Lower leg skin (tissue), 4 donors: ENCODE results near the gene PLK5. TPM values are rescaled to one million over a fixed set of nuclear protein-coding genes. Genes with fewer than 3 reads are reported as not detected.
"Not testable (repeated sequence)": the region's sequence is repeated elsewhere in the genome, so short reads cannot be mapped to it uniquely, and the experiment has no call there.

Source experiments
- DNase-seq, 2 donors: peaks; one replicate each; pipeline ENCODE4 v3.0.0-alpha.2; 2019; ENCODE audit warnings: low spot score in 2 of 2
- H3K4me3 ChIP-seq: fragments of 200-600 bp; sonication (generic); 2 replicates; pipeline ENCODE4 v1.5.1; 2017; ENCODE audit warnings: mild to moderate bottlenecking, low read depth; ENCODE audit not compliant: poor library complexity, severe bottlenecking
- POLR2A ChIP-seq, 2 donors: fragments of 450-650 bp; IDR thresholded peaks; one replicate each; pipeline ENCODE4 v1.6.1; 2016 to 2017; ENCODE audit warnings: antibody characterized with exemption in 2 of 2, mild to moderate bottlenecking in 1 of 2, moderate library complexity in 1 of 2
- WGBS, 2 donors: methylation state at CpG; one replicate each; pipeline ENCODE4 v1.1.5; 2018; 5-methylcytosine and 5-hydroxymethylcytosine counted together
- intact Hi-C: fragments of 100-400 bp; cut with DNase I; formaldehyde crosslinking; loops from one replicate; pipeline ENCODE4 v1.15.0; 2023; ENCODE audit warnings: low total_unique reads
- total RNA-seq, 4 donors: library from RNA; depleted of rRNA; stranded (reverse); fragments of >200 nt; gene quantifications; one replicate each; pipeline ENCODE4 v1.1.0, GENCODE V29; 2016
- TF ChIP-seq, protein P1 (sequence below), 3 donors: fragments of 450-650 bp; IDR thresholded peaks; one replicate each; pipeline ENCODE4 v1.5.1; 2016; ENCODE audit warnings: antibody characterized with exemption in 3 of 3, mild to moderate bottlenecking in 3 of 3, moderate library complexity in 2 of 3

Gene PLK5
- total RNA-seq, 4 donors from 2014 or later, result 0.23 to 0.84 TPM; not detected in 2

DNA sequence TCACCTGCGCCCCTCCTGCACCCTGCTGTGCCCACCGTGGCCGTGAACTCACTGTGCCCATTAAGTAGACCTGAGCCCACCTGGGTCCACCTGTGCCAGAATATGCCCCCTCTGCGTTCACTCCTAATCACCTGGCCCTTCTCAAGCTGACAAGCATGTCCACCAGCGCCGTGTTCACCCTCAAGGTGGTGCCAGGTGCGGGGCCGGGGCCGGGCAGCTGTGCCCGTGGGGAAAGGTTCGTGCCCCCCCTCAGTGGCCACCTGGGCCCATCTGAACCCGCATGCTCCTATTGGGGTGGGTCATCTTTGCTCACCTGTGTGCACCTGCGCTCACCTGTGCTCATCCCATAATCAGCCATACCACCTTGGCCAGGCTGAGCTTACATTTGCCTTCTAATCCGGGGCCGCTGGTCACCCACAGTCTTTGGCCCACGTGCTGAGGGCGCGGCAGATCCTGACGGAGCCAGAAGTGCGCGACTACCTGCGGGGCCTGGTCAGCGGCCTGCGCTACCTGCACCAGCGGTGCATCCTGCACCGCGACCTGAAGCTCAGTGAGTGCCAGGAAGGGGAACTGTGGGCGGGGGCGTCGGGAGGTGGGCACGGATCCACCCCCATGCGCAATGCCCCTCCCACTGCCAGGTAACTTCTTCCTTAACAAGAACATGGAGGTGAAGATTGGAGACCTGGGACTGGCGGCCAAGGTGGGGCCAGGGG, 2.3 kb downstream of the PLK5 start:
- no peak overlapping the region for H3K4me3 ChIP-seq
- TF ChIP-seq POLR2A (IDR thresholded peaks at IDR 0.05), result no peak
- TF ChIP-seq, protein P1, sequence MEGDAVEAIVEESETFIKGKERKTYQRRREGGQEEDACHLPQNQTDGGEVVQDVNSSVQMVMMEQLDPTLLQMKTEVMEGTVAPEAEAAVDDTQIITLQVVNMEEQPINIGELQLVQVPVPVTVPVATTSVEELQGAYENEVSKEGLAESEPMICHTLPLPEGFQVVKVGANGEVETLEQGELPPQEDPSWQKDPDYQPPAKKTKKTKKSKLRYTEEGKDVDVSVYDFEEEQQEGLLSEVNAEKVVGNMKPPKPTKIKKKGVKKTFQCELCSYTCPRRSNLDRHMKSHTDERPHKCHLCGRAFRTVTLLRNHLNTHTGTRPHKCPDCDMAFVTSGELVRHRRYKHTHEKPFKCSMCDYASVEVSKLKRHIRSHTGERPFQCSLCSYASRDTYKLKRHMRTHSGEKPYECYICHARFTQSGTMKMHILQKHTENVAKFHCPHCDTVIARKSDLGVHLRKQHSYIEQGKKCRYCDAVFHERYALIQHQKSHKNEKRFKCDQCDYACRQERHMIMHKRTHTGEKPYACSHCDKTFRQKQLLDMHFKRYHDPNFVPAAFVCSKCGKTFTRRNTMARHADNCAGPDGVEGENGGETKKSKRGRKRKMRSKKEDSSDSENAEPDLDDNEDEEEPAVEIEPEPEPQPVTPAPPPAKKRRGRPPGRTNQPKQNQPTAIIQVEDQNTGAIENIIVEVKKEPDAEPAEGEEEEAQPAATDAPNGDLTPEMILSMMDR (IDR thresholded peaks at IDR 0.05), result no peak
- DNase-seq, result no peak
- intact Hi-C loops, result no loop called here
- WGBS, 2 donors, result 74 to 79% methylated on average over 30 to 33 of the region's 33 CpGs

DNA sequence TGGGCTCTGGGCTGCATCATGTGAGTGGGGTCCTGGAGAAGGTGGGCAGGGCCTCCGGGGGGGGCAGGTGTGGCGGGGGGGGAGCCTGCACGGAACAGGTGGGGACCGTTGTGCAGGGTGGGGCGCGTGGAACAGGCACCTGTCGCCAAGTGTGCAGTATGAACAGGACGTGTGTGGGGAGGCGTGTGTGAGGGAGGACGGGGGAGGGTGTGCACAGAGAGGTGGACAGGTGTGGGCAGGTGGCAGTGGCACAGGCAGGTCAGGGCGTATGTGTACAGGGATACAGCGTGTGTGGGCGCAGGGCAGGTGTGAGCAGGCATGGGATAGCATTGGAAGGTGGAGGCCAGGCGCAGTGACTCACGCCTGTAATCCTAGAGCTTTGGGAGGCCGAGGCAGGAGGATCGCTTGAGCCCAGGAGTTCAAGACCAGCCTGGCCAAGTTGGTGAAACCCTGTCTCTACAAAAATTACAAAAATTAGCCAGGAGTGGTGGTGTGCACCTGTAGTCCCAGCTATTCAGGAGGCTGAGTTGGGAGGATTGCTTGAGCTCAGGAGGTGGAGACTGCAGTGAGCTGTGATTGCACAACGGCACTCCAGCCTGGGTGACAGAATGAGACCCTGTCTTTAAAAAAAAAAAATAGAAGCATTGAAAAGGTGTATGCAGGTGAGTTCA, 3.2 kb downstream of the PLK5 start:
- no peak for DNase-seq
- TF ChIP-seq POLR2A (IDR thresholded peaks at IDR 0.05), result no peak
- intact Hi-C loops, result no loop called here
- WGBS, 2 donors, result 47 to 64% methylated on average over 14 to 18 of the region's 18 CpGs
- no peak overlapping the region for H3K4me3 ChIP-seq

DNA sequence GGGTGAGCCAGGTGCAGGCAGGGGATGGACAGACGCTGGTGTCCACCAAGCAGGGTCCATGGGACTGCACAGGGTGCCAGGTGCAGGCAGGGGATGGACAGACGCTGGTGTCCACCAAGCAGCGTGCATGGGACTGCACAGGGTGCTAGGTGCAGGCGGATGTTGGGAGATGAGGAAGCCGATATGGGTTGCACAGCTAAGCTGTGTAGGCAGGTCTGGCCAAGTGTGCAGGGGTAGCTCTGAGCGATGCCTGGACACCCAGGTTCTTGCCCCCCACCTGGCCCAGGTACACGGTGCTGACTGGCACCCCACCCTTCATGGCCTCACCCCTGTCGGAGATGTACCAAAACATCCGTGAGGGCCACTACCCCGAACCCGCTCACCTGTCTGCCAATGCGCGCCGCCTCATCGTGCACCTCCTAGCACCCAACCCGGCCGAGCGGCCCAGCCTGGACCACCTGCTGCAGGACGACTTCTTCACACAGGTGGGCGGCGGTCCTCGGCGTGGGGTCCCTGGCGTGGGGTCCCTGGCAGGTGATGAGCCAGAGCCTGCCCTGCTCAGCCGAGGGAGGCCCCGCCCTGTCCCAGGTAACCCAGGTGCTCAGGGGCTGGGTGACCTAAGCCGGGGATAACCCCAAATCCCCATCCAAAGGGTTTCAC, 3.9 kb downstream of the PLK5 start:
- TF ChIP-seq, protein P1 (IDR thresholded peaks at IDR 0.05), result no peak
- no peak for TF ChIP-seq POLR2A (IDR thresholded peaks at IDR 0.05)
- no peak for DNase-seq
- WGBS, 2 donors, result 64 to 70% methylated on average over 14 to 15 of the region's 27 CpGs
- no peak overlapping the region for H3K4me3 ChIP-seq
- intact Hi-C loops, result no loop called here

DNA sequence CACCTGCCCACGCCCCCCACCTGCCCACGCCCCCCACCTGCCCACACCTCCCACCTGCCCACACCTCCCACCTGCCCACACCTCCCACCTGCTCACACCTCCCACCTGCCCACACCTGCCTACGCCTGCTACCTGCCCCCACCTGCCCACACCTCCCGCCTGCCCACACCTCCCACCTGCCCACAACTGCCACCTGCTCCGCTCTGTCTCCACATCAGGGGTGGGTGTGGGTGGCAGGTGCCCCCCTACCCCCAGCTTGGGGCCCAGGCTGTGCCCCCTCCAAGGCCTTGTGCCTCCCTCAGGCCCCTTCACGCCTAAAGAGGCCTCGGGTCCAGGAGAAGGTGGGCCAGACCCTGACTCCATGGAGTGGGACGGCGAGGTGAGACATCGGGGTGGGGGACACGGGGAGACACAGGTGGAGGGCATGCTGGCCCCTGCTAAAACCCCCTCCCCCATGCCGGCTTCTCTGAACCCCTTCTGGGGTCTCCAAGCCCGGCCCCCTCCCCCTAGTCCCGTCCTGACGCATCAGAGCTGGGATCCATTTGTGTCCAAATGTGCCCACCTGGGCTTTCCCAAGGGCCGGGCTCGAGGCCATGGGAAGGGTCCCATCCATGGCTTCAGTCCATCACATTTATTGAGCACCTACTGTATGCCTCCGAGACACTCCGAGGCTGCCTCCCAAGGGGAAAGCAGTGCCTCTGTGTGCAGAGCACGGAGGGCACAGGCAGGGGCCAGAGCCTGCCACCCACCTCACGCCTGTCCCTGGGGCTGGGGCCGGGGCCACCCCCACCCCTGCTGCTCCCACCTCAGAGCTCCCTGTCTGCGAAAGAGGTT, 4.9 kb downstream of the PLK5 start:
- 73 to 78% methylated on average over 10 to 20 of the region's 23 CpGs for WGBS, 2 donors
- no peak overlapping the region for H3K4me3 ChIP-seq

DNA sequence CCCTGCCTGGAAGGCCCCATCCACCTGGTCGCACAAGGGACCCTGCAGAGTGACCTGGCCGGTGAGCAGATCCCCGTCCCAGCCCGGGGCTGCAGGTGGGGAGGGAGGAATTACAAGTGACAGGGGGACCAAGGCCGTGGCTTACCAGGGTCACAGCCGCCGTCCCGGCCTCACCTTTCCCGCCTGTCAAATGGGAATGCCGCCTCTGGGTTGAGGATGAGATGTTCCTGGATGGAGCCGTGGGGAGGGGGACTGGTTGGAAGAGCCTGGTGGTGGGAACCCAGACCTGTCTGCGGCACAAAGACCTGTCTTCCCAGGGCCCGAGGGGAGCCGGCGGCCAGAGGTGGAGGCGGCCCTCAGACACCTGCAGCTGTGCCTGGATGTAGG, 5.5 kb downstream of the PLK5 start:
- 79 to 85% methylated on average over 12 to 16 of the region's 16 CpGs for WGBS, 2 donors
- no peak for DNase-seq
- H3K4me3 ChIP-seq, result no peak overlapping the region
- no peak for TF ChIP-seq POLR2A (IDR thresholded peaks at IDR 0.05)
- TF ChIP-seq, protein P1 (IDR thresholded peaks at IDR 0.05), result no peak
- intact Hi-C loops, result no loop called here

More for the DNA sequence above, 4.9 kb downstream of the PLK5 start:
- TF ChIP-seq POLR2A (IDR thresholded peaks at IDR 0.05), result no peak
- intact Hi-C loops, result no loop called here
- no peak for DNase-seq

DNA sequence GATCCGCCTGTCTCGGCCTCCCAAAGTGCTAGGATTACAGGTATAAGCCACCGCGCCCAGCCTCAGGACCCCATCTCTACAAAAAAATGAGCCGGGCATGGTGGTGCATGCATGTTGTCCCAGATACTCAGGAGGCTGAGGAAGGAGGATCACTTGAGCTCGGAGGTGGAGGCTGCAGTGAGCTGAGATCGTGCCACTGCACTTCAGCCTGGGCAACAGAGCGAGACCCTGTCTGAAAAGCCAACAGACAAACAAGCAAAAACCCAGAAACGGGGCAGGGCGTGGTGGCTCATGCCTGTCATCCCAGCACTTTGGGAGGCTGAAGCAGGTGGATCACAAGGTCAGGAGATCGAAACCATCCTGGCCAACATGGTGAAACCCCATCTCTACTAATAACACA, 7.0 kb downstream of the PLK5 start:
- H3K4me3 ChIP-seq, DNase-seq, intact Hi-C loops: not testable (repeated sequence)
- WGBS, 2 donors, result 91 to 92% methylated on average over 11 of the region's 11 CpGs

DNA sequence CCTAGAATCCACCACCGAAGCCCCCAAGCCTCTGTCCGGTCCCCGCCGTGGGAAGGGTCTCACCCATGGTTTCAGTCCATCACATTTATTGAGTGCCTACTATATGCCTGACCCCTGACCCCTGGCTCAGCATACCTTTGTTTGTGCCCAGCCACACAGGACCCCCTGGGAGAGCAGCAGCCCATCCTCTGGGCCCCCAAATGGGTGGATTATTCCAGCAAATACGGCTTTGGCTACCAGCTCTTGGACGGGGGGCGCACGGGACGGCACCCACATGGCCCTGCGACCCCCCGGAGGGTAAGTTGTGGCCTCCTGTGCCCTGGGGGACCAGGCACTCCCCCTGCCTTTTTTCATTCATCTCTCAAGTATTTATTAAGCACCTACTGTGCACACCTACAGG, 7.7 kb downstream of the PLK5 start:
- 83 to 84% methylated on average over 11 of the region's 11 CpGs for WGBS, 2 donors
- intact Hi-C loops, result no loop called here
- no peak overlapping the region for H3K4me3 ChIP-seq
- no peak for DNase-seq
- no peak for TF ChIP-seq POLR2A (IDR thresholded peaks at IDR 0.05)
